HCT116 (cell line): ENCODE data around the gene SLC35A4. TPM values are rescaled to one million over a fixed set of nuclear protein-coding genes. Genes with fewer than 3 reads are reported as not detected.
"Not testable (repeated sequence)": the region's sequence is repeated elsewhere in the genome, so short reads cannot be mapped to it uniquely, and the experiment has no call there.

Experiments
- ATAC-seq: fragments of 200-7000 bp; cut with Tn5 transposase; 2 replicates; pipeline ENCODE4 v1.9.1; 2020; ENCODE audit warnings: mild to moderate bottlenecking, moderate library complexity
- BruUV-seq: library from RNA; stranded (reverse); fragments of 400-500 nt; replicated peaks from 2 replicates; lab custom pipeline; 2021; lab: Mats Ljungman, UMichigan
- CTCF ChIA-PET: fragments of 300-600 bp; sonication (Branson Sonifier 250); formaldehyde crosslinking; loops from one replicate; lab custom pipeline; 2021; ENCODE audit warnings: antibody characterized with exemption; lab: Charles Lee
- POLR2A ChIA-PET: fragments of 300-600, 350-600 bp; sonication (Branson Sonifier 250); formaldehyde crosslinking; loops from one replicate; lab custom pipeline; 2021; ENCODE audit warnings: antibody characterized with exemption; lab: Charles Lee
- RAD21 ChIA-PET, 2 experiments: fragments of 300-600 bp; sonication (Branson Sonifier 250); formaldehyde crosslinking; loops; one replicate each; lab custom pipeline; 2023; ENCODE audit warnings: low total read pairs in 2 of 2; ENCODE audit not compliant: uncharacterized antibody in 2 of 2, unreplicated experiment in 2 of 2, low non-redundant PET in 1 of 2; lab: Charles Lee
- DNase-seq: peaks from one replicate; pipeline ENCODE4 v3.0.0-alpha.2; 2010; ENCODE audit warnings: low read depth, low spot score
- H2AFZ ChIP-seq: fragments of 200-600 bp; shearing (Covaris generic), sonication (generic); 2 replicates; pipeline ENCODE4 v1.6.1; 2017; ENCODE audit warnings: low read depth, mixed run types, mixed read lengths, antibody characterized with exemption, low read length; ENCODE audit not compliant: poor library complexity, severe bottlenecking
- H3K27ac ChIP-seq: 2 replicates; pipeline ENCODE4 v1.5.1; 2012; ENCODE audit warnings: low read depth, low read length
- H3K27me3 ChIP-seq: fragments of 200-600 bp; sonication (generic); 2 replicates; pipeline ENCODE4 v1.6.1; 2016; ENCODE audit warnings: mixed run types, low read length, mixed read lengths; ENCODE audit not compliant: insufficient read depth
- H3K36me3 ChIP-seq, 2 experiments: fragments of 200-500 bp in 1 of 2; fragments of 200-600 bp in 1 of 2; sonication (Bioruptor generic) in 1 of 2; sonication (generic) in 1 of 2; 2 replicates each; pipeline versions ENCODE4 v1.5.1 to v1.6.1; 2014 to 2016; ENCODE audit warnings: low read length in 2 of 2, inconsistent platforms in 1 of 2, mixed read lengths in 1 of 2, mixed run types in 1 of 2; ENCODE audit not compliant: insufficient read depth in 2 of 2, control insufficient read depth in 1 of 2
- H3K4me1 ChIP-seq, 2 experiments: fragments of 200-600 bp in 1 of 2; sonication (generic) in 1 of 2; 2 replicates each; pipeline versions ENCODE4 v1.5.1 to v1.6.1; 2012 to 2017; ENCODE audit warnings: low read length in 2 of 2, inconsistent platforms in 1 of 2, mild to moderate bottlenecking in 1 of 2, mixed read lengths in 1 of 2, mixed run types in 1 of 2, moderate library complexity in 1 of 2; ENCODE audit not compliant: insufficient read depth in 2 of 2, control insufficient read depth in 1 of 2
- H3K4me2 ChIP-seq: fragments of 200-600 bp; sonication (generic); 2 replicates; pipeline ENCODE4 v1.6.1; 2017; ENCODE audit warnings: mixed run types, low read length, mixed read lengths
- H3K4me3 ChIP-seq, 2 experiments: fragments of 200-600 bp in 1 of 2; sonication (generic) in 1 of 2; replicated peaks in 1 of 2; 2 replicates each; pipeline ENCODE4 v1.5.1; 2011 to 2016; ENCODE audit warnings: low read length in 2 of 2, control low read depth in 1 of 2, low read depth in 1 of 2, mild to moderate bottlenecking in 1 of 2, mixed read lengths in 1 of 2, mixed run types in 1 of 2
- H3K79me2 ChIP-seq: fragments of 200-600 bp; sonication (generic); 2 replicates; pipeline ENCODE4 v1.6.1; 2017; ENCODE audit warnings: mild to moderate bottlenecking, mixed run types, low read length, moderate library complexity, mixed read lengths; ENCODE audit not compliant: insufficient read depth
- H3K9ac ChIP-seq: fragments of 200-600 bp; sonication (generic); 2 replicates; pipeline ENCODE4 v1.6.1; 2016; ENCODE audit warnings: low read length, mixed read lengths
- H3K9me2 ChIP-seq: fragments of 200-600 bp; sonication (generic), shearing (Covaris generic); 2 replicates; pipeline ENCODE4 v1.6.1; 2017; ENCODE audit warnings: mixed run types, mild to moderate bottlenecking, moderate library complexity; ENCODE audit not compliant: insufficient read depth
- H3K9me3 ChIP-seq, 2 experiments: fragments of 200-500 bp in 1 of 2; fragments of 200-600 bp in 1 of 2; sonication (Bioruptor generic) in 1 of 2; sonication (generic) in 1 of 2; 2 replicates each; pipeline ENCODE4 v1.6.1; 2014 to 2017; ENCODE audit warnings: low read length in 2 of 2, mixed read lengths in 2 of 2, inconsistent platforms in 1 of 2, low read depth in 1 of 2, mild to moderate bottlenecking in 1 of 2, mixed run types in 1 of 2, moderate library complexity in 1 of 2; ENCODE audit not compliant: control insufficient read depth in 1 of 2, insufficient read depth in 1 of 2
- H4K20me1 ChIP-seq: fragments of 200-600 bp; sonication (generic), shearing (Covaris generic); 2 replicates; pipeline ENCODE4 v1.6.1; 2017; ENCODE audit warnings: mixed run types, mild to moderate bottlenecking, moderate library complexity; ENCODE audit not compliant: insufficient read depth
- CBX3 ChIP-seq: IDR thresholded peaks from 2 replicates; pipeline ENCODE4 v1.6.1; 2012; ENCODE audit warnings: low read depth
- CEBPB ChIP-seq: IDR thresholded peaks from 2 replicates; pipeline ENCODE4 v1.6.1; 2012; ENCODE audit warnings: low read depth
- EZH2phosphoT487 ChIP-seq: fragments of 200-600 bp; IDR thresholded peaks from 2 replicates; pipeline ENCODE4 v1.6.1; 2018; ENCODE audit warnings: antibody characterized with exemption, borderline replicate concordance
- FOSL1 ChIP-seq: IDR thresholded peaks from 2 replicates; pipeline ENCODE4 v1.6.1; 2012; ENCODE audit warnings: low read depth
- MAX ChIP-seq: IDR thresholded peaks from 2 replicates; pipeline ENCODE4 v1.6.1; 2012
- POLR2A ChIP-seq: IDR thresholded peaks from 2 replicates; pipeline ENCODE4 v1.7.0; 2011; ENCODE audit warnings: borderline replicate concordance; ENCODE audit not compliant: insufficient read depth, insufficient read length; ENCODE audit errors: extremely low read depth
- POLR2AphosphoS5 ChIP-seq: IDR thresholded peaks from 2 replicates; pipeline ENCODE4 v1.6.1; 2011; ENCODE audit warnings: mild to moderate bottlenecking, low read depth, low read length, moderate library complexity
- RAD21 ChIP-seq: IDR thresholded peaks from 2 replicates; pipeline ENCODE4 v1.6.1; 2012; ENCODE audit warnings: low read depth, mild to moderate bottlenecking
- SIN3A ChIP-seq: IDR thresholded peaks from 2 replicates; pipeline ENCODE4 v1.6.1; 2012; ENCODE audit warnings: low read depth
- SRF ChIP-seq: IDR thresholded peaks from 2 replicates; pipeline ENCODE4 v1.6.1; 2012; ENCODE audit warnings: low read depth
- TCF7L2 ChIP-seq: IDR thresholded peaks from 2 replicates; pipeline ENCODE4 v1.7.0; 2011; ENCODE audit warnings: borderline replicate concordance, inconsistent platforms; ENCODE audit not compliant: insufficient read depth, insufficient read length; ENCODE audit errors: extremely low read depth
- YY1 ChIP-seq: IDR thresholded peaks from 2 replicates; pipeline ENCODE4 v1.6.1; 2011; ENCODE audit warnings: low read length, low read depth, moderate library complexity, mild to moderate bottlenecking; ENCODE audit not compliant: insufficient replicate concordance; ENCODE audit errors: extremely low read depth
- ZFX ChIP-seq: fragments of 450-650 bp; IDR thresholded peaks from 2 replicates; pipeline ENCODE4 v1.6.1; 2017
- ZNF274 ChIP-seq: fragments of 200-500 bp; sonication (Bioruptor generic); IDR thresholded peaks from 2 replicates; pipeline ENCODE4 v1.6.1; 2014; ENCODE audit warnings: mild to moderate bottlenecking, low read depth, low read length, inconsistent platforms
- intact Hi-C: fragments of 100-400 bp; cut with micrococcal nuclease; formaldehyde crosslinking; loops from 2 replicates; pipeline ENCODE4 v1.10.0; 2022
- total RNA-seq: library from RNA; stranded (reverse); gene quantifications from one replicate; pipeline ENCODE4 v1.2.1, GENCODE V29; 2021; ENCODE audit not compliant: unreplicated experiment
- TF ChIP-seq, protein P1 (sequence below): IDR thresholded peaks from 2 replicates; pipeline ENCODE4 v1.6.1; 2012
- TF ChIP-seq, protein P2 (sequence below): IDR thresholded peaks from 2 replicates; pipeline ENCODE4 v1.6.1; 2011; ENCODE audit warnings: mild to moderate bottlenecking, low read length, moderate library complexity; ENCODE audit not compliant: insufficient replicate concordance; ENCODE audit errors: extremely low read depth

Gene SLC35A4
- total RNA-seq, 1 experiment from 2014 or later, result 37.5 TPM

DNA sequence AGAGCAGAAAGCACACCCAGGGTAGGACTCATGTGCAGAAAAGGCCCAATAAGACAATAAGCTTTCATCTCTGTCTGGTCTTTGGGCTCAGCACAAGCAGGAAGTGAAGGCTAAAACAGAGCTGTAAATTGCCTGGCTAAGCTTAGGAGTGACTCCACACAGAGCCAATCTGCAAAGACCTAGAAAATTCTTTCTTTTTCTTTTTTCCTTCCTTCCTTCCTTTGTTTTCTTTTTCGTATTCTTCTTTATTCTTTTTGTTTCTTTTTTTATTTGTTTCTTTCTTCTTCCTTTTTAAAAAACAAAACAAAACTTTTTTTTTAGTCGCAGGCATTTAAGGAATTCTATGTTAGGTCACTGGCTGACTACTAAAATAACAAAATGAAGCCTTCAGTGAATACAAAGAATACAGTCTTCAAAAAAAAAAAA, 12.2 kb downstream of the SLC35A4 start (continued):
- TF ChIP-seq, protein P1, sequence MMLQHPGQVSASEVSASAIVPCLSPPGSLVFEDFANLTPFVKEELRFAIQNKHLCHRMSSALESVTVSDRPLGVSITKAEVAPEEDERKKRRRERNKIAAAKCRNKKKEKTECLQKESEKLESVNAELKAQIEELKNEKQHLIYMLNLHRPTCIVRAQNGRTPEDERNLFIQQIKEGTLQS, result no peak
- TF ChIP-seq ZFX (no peak), POLR2A (no peak), SIN3A (no peak), ZNF274 (no peak), CEBPB (no peak)

- DNase-seq, BruUV-seq, H4K20me1 ChIP-seq, ATAC-seq, H3K4me2 ChIP-seq, CTCF ChIA-PET, H2AFZ ChIP-seq, H3K9me3 ChIP-seq, POLR2A ChIA-PET, H3K9ac ChIP-seq, H3K27me3 ChIP-seq, RAD21 ChIA-PET, H3K27ac ChIP-seq, H3K4me1 ChIP-seq, H3K79me2 ChIP-seq, H3K9me2 ChIP-seq, H3K4me3 ChIP-seq, H3K36me3 ChIP-seq: not testable (repeated sequence)
- intact Hi-C loops, result loop anchor here (5.0 kb wide), 1 partner anchor 58 kb away; the partner anchor contains the start of gene TMCO6
Observed at GRCh38 chr5:140579188-140579747, 14.6 kb downstream of the SLC35A4 start.

- no peak overlapping the region for H2AFZ ChIP-seq
- RAD21 ChIA-PET, result interaction anchor here in 1 of 2 experiments (0.7 kb wide), 1 partner anchor 47 kb away, joined by 3 read pairs; no protein-coding TSS in a partner anchor
- H3K4me1 ChIP-seq, result no peaks in the 10 kb centered on the region; a peak in 1 of 4 replicates
- H3K9me2 ChIP-seq, result no peaks in the 10 kb centered on the region
- CTCF ChIA-PET, result no interaction called here
- H3K4me2 ChIP-seq, result no peak overlapping the region
- H3K36me3 ChIP-seq, result no peaks in the 10 kb centered on the region
- no peaks in the 10 kb centered on the region for H3K9me3 ChIP-seq
- H3K4me3 ChIP-seq, result no peak overlapping the region
- no peaks in the 10 kb centered on the region for H3K79me2 ChIP-seq
- no peaks in the 10 kb centered on the region for H3K27me3 ChIP-seq
- POLR2A ChIA-PET, result no interaction called here
- H3K9ac ChIP-seq, result no peak overlapping the region
- BruUV-seq, result no TSS peak
- no peak for DNase-seq
- no peak overlapping the region for H3K27ac ChIP-seq
- no peak for ATAC-seq
- no peaks in the 10 kb centered on the region for H4K20me1 ChIP-seq
- intact Hi-C loops, result no loop called here
- TF ChIP-seq SIN3A (no peak), MAX (no peak), SRF (no peak), FOSL1 (no peak), ZNF274 (no peak), CBX3 (no peak), EZH2phosphoT487 (no peak), CEBPB (no peak), YY1 (no peak), RAD21 (no peak), TCF7L2 (no peak), POLR2A (no peak), POLR2AphosphoS5 (no peak)
- TF ChIP-seq, protein P2, sequence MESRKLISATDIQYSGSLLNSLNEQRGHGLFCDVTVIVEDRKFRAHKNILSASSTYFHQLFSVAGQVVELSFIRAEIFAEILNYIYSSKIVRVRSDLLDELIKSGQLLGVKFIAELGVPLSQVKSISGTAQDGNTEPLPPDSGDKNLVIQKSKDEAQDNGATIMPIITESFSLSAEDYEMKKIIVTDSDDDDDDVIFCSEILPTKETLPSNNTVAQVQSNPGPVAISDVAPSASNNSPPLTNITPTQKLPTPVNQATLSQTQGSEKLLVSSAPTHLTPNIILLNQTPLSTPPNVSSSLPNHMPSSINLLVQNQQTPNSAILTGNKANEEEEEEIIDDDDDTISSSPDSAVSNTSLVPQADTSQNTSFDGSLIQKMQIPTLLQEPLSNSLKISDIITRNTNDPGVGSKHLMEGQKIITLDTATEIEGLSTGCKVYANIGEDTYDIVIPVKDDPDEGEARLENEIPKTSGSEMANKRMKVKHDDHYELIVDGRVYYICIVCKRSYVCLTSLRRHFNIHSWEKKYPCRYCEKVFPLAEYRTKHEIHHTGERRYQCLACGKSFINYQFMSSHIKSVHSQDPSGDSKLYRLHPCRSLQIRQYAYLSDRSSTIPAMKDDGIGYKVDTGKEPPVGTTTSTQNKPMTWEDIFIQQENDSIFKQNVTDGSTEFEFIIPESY, result no peak
- TF ChIP-seq, protein P1, result no peak
Observed at GRCh38 chr5:140587495-140587894, 22.9 kb downstream of the SLC35A4 start.
